GM04504 (cell line): ENCODE results near the gene CCDC85C.

ENCODE experiments used
- DNase-seq: peaks from one replicate; pipeline ENCODE4 v3.0.0-alpha.2; 2012; ENCODE audit warnings: low read depth

CCDC85C gene

DNA sequence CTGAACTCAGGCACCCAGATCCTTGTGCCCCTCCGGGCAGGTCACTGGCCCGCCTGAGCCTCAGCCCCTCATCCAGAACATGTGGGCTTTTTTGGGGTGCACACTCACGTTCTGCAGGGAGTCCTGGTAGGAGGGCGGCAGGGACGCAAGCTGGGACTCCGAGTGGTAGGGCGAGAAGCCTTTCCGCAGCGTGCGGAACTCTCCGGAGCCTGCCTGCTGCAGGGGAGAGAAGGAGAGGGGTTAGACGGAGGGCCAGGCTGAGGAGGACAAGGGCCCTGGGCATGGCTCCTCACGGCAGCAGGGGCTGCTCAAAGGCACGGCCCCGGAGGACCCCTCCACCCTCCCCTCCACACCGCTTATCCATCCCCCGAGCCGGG, 82.0 kb downstream of the CCDC85C start:
- DNase-seq: no peak

DNA sequence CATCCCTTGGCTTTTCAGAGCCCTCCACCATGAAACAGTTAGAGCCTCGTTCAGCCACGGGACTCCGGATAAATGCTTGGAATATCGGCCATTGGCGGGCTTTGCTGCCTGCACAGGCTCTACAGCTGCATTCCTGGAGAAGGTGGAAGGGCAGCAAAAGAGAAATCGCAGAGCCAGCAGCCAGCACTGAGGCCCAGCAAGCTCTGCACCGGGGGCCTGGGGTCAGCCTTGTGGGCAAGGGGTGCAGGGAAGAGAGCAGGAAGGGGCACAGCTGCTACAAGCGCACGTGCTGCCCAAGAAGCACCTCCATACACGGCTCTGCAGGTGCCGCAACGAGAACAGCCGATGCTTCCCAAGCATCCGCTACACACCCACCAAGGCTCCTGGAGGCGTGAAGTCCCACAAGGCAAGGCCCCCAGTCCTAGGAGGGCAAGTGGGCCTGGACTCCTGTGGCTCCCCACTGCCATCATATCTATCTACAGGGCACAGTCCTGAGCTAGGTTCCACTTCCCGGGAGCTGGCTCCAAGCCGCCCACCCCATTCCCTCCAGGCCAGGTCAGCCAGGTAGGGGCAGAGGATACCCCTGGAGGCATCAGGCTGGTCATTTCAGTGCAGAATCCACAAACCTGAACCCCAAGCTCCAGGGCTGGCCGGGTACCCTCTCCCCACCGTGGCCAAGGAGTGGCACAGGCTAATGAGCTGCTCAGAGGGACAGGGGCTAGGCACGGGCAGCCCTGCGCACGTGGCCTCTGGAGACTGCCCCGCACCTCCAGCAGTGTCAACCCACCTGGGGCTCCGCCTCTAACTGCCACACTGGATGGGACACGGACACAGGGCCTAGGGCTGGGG, 82.6 kb downstream of the CCDC85C start:
- no peak for DNase-seq

DNA sequence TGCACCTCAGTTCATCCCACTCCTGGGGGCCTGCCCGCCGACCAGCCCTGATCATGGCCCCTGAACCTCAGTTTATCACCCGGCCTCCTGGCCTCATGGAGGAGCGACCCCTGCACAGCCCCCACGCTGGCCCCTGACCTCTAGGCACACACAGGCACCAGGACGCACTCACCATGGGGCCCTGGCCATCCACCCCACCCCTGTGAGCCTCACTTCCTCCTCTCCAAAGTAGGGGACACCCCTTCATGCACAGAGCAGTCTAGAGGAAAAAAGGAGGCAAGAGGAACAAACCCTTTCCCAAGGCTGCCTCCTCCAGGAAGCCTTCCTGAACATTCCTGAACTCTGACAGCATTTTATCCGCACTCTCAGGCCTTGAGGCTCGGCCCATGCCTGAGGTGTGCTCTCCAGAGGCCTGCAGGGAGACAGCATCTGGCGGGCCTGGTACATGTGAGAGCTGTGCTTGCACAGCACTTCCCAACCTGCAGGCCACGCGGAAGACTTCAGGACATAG, 83.4 kb downstream of the CCDC85C start:
- DNase-seq: no peak

DNA sequence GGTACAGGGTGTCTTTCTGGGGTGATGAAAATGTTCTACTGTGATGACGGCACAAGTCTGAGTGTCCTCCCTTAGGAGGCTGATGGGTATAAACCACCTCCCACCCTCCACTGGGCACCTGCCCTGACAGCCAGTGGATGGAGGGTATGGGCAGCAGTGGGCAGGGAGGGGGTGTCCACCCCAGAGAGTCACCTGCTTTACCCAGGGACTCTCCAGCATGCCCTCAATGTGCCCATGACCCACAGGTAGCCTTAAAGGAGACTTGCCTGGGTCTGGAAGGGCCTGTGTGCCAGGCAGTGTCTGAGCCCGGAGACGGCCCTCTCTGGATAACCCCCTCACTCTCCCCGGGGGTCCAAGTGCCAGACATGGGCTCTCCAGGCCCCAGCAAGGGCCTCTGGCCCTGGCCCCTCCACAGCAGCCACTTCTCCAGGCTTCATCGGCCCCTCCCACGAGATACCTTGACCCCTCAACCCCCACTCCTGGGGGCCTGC, 84.0 kb downstream of the CCDC85C start:
- DNase-seq: no peak

DNA sequence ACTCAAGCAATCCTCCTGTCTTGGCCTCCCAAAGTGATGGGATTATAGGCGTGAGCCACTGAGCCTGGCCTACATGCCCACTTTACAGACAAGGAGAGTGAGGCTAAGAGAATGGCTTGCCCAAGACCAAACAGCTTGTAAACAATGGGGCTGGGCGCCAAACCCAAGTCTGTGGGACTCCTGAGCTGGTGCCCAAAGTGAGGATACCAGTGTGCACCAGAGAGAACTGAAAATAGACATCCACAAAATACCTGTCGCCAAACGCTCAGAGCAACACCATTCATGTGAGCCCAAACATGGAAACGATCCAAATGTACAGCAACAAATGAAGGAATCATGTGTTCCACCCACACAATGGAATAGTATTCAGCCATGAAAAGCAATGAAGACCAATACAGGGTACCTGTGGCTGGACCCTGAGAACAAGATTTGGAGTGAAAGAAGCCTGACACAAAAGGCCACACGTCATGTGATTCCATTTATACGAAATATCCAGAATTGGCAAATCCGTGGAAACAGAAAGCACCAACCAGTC, 84.6 kb downstream of the CCDC85C start:
- DNase-seq: no peak

DNA sequence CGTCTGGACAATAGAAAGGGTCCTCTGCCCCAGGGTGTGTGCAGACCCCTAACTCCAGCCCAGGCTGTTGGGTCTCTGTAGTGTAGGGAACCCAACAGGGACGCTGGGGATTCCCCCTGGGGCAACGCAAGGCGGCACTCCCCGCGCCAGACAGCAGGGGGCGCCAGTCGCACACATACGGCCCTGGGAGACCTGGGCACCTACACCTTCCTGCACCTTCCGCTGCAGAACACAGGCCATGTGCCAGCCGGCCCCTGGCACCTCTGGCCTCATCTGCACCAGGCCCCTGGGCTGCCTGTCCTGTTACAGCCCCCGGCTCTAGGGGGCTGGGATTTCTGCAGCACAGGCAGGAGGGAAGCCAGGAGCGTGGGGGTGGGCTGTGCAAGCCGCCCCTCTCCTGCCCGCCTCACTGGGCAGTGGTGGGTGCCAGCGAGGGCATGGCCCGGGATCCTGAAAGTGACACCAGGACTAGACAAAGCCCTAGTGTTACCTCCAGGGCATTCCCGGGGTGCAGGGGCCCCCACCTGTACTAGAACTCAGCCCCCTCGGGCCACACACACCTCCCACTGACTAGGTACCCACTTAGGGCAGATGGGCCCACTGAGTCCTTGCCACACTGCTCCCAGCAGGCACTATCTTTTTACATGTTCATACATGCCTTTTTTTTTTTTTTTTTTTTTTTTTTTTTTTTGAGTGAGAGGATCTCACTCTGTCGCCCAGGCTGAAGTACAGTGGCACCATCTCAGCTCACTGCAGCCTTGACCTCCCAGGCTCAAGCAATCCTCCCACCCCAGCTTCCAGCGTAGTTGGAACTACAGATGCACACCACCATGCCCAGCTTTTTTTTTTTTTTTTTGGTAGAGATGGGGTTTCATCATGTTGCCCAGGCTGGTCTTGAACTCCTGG, 85.3 kb downstream of the CCDC85C start:
- DNase-seq: peak; percentile 16

DNA sequence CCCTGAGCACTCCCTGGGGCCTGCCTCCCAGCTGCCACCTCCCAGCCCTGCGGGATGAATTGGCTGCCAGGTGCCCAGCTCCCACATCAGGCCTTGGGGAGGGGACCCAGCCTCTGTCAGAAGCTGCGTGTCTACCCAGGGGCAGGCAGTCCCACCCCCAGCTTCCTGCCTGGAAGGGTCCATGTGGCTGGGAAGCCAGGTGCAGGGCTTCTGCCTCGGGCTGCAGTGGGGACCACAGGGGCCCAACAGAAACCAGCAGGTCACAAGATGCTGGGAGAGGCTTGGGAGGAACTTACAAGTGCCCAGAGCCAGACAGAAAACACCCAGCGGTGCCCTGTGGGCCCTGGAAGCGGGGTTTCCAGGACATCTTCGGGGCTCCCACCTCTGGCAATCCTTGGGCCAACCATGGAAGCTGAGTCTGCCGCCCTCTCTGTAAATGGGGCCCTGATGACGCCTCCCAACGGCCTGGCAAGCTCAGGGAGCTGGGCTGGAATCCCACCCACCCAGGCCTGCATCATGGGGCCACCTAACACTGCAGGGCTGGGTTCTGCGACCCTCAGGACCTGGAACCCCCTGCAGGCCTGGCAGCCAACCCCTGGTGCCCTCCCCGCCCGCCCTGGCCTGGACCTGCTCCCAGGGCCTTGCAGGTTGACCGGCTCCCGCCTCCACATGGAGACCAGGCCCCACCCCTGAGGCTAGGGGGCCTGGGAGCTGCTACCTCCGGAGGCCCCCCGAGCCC, 86.2 kb downstream of the CCDC85C start:
- DNase-seq: no peak

DNA sequence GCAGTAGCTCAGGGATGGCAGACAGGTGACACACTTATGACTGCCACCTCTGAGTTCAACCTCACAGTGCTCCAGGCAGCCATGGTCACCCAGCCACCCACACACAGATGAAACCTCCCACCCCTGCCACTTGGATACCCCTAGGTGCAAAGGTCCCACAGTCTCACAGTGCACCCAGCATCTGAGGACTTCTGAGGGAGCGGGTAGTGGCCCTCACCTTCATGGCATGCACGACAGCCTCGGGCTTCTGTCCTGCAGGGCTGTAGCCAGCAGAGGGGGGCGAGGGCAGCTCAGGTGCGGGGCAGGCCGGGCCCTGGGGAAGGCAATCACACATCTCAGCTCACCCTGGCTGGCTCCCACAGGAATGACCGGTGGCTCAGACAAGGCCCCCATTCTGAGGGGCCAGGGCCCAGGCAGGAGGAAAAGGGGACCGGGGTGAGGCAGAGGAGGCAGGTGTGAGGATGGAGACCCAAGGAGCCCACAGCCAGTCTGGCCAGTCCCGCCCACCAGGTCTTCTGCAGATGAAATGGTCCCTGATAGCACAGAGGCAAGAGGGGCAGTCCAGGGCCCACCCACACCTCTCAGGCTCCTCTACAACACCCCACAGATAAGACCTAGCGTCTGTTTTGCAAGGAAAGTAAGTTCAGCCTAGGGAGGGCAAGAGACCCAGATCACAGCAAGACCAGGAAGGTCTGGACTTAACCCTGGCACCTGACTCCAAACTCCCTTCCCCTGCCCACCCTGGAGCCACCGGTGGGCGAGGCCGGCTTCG, 87.0 kb downstream of the CCDC85C start:
- no peak for DNase-seq

DNA sequence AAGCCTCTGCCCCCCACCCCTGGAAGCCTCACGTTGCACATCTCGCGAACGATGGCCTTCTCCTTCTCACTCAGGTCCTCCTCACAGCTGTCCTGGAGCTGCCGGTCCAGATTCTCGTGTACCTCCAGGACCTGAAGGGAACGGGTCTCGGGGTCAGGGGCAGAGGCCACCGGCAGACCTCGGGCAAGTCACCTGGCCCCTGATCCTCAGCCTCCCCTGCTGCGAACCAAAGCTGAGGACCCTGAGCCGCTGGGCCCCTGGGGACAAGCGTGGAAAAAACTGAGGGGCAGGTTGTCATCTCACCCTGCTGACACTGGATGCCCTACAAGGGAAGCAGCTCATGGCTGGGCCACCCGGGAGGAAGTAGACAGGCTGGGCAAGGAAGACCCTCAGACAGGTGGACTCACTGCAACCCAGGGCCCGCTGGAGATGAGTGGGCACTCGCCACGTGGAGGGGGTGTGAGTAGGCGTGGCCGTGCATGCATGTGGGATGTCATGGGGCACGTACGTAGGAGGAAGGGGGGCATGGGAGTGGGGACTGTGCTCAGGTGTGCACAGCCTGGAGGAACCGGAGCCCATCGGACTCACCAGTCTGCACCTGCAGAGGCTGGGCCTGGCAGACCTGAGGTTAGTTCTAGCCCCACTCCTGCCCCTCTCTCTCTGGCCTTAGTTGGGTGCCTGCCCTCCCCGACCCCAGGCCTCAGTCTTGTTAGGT, 87.7 kb downstream of the CCDC85C start:
- no peak for DNase-seq

DNA sequence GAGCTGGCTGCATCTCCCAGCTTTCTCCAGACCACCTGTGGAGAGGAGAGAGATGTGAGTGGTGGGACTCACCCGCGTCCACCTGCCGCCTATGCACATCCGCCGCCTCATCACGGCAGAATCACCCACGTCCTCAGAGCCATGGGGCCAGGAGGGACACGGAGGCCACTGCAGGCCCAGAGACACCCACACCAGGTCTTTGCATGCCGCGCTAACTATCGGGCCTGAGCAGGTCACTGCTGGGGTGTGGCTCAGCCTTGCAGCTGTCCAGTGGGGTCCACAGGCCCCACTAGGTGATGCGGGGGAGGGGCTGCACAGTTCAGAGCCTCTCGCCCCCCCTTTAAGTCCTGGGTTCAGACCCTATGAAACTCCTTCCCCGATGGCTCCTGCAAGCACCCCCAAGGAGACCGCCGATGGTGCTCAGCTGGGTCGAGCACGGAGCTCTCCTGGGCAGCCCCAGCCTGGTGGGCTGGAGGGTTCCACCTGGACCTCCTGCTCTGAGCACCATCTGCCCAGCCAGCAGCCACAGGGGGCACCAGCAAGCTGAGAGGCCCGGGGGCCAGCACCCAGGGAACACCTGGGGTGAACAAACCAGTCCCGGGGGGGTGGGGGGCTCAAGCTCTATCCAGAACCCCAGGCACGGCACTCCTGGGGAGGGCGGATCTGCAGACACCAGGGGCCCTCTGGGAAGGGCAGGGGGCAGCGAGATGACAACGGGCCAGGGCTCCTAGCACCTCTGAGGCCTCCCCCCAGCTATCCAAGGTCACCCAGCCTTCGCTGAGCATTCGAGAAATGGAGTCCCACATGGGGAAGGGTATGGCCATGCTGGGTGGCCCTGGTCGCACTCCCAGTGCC, 88.5 kb downstream of the CCDC85C start:
- no peak for DNase-seq

DNA sequence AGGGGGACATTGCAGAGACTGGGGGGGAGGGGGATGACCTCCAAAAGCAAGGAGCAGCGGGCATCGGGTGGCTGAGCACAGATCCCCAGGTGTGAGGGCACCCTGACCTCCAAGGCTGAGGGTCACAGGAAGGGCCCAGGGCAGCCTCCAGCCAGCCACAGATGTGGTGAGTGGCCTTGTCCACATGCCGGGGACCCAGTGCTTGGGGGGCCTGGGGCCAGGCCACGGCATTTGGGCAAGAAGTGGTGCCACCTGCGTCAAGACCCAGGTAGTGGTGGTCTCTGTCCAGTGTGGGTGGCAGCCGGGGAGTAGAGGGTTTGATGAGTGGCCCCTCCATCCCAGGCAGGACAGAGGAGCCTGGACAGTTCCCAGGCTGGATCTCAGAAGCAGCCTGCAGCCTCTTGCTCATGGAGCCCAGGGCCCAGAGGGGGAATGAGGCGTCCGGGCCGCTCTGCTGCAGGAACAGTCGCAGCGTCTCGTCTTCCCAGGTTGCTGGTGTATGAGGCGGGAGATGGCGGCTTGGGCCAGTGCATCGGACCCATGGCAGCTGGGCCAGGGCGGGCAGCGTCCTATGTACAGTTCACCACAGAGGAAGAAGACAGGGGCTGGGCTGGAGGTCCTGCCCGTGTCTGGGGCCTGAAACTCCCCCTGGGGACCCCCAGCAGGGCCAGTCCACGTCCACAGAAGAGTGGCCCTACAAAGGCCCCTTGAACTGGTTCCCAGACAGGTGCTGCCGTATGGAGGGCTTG, 89.3 kb downstream of the CCDC85C start:
- DNase-seq: no peak

DNA sequence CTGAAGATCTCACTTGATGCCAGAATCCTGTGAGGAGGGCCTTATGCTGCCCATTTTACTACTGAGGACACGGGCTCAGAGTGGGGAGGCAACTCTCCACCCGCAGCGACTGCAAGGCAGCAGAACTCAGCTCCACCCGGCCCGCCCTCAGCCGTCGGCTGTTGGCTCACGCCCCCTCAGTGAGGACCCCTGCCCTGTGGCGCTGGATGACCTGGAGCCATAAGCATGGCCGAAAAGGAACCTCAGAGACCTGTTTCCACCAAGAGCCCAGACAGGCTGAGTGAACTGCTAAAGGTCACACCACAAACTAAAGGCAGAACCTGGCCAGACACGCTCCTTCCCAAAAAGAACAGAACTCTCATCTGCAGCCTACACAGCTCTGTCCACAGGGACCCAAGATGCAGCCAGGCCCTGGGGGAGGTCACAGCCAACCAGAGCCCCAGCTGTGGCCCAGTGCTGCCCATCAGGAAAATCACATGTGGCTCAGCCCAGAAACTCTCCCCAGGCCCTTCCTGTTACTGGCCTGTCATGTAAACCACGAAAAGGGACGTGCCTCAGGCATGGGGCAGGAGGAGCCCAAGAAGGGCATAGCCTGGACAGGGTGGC, 90.0 kb downstream of the CCDC85C start:
- DNase-seq: no peak

DNA sequence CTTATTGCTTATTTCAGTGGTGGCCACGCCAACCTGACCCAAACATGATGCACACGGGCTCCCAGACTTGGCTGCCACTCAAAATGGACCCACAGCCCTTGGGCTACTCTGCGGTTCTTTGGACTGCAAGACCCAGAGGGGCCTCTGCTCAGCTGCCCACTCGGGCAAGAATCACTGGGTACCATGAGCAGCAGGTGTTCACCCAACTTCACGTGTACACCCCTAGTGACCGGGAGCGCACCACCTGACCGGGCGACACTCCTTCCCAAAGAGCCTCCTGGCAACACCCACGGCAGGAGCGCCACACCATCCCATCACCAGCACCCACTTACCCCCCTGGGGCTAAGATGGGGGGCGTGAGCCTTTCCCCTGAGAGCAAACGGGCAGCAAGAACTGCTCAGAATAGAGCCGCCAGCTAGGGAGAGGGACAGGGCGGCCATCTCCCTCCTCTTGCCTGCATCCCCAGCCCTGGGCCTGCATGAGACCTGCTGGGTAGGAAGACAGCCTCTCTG, 90.8 kb downstream of the CCDC85C start:
- no peak for DNase-seq

DNA sequence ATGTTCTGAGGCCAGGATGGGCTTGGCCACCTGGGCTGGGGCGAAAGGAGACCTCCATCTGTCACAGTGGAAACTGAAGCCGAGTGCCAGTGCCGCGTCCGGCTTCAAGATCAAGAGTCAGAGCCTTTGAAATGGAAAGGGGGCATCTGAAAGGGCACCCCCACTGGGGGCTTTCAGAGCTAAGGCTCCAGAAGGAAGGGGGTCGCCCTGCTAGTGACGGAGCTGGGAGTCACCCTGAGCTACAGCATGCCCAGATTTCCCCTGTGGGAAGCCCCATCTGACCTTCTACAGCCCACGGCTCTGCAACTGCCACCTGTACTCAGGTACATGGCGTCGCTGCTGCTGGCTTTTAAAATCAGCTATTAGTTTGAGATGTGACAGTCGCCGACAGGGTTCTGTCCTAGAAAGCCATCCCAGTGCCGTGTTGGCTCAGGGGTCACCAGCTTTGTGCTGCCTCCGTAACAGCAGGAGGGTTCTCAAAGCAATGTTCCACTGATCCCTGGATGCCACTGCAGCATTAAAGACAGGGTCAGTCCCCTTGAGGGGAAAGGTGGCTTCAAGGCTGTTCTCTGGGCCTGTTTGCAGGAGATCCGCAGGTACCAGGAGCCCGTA, 91.3 kb downstream of the CCDC85C start:
- no peak for DNase-seq

DNA sequence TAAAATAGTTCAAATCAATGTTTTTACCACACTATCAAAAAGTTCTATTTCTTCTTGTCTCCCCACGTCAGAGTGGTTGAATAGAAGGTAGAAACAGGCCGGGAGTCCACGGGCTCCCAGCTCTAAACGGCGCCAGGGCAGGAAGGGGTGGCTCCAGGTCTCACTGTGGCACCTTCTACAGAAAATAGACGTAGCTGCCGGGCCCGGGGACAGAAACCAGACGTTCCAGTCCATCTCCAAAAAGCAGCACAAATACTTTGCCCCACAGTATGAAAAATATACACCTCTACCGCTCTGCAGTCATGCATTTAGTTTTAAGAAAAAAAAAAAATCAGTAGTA, 91.9 kb downstream of the CCDC85C start:
- DNase-seq: no peak

DNA sequence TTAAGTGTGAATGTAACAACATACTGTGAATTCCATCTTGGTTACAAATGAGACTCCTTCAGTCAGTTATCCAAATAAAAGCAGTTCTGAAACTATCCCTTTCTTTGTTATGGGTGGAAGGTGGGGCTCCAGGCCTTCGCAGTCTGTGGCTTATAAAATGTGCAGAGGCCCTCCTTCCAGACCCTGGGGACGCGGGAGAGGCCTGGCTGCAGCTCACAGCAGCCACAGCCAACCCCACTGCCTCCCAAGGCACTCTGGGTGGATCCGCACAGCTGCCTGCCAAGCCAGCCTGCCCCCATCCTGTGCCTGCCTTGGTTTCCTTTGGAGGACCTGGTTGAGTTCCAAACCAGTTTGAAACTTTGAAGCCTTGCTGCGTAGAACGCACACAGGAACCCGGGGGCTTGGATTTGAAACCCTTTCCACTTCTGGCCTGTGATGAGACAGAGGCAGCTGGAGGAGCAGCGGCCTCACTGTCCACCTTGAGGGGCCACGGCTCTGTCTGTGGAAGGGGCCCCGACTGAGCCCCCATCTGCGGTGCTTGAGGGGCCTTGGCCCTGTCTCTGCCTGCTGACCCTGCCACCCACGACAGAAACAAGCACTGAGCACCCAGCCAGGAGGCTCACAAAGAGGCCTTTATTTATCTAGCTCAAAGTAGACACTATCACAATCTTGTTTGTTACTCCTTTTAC, 92.4 kb downstream of the CCDC85C start:
- DNase-seq: no peak

DNA sequence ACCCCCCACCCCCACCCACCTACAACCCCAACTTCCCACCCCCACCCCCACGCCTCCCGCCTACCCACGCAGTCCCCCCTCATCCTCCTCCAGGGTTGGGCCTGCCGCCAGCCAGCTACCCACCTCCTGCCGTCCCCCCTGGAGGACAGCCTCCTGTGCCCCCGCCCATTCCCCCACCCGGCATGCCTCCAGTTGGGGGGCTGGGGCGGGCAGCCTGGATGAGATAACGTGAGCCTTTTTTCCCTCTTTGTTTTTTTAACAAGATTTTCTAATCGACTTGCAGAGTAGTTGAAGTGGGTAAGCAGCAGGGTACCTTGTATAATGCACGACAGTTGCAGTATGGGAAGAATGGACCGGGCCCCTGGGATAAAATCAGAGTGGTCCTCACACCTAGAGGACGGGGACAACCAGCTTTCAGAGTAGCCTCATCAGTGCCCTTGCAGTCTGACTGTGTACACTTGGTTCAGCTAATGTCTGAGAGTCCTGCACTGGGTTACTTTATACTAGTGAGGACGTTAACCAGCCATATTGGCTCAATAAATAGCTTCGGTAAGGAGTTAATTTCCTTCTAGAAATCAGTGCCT, 93.4 kb downstream of the CCDC85C start:
- DNase-seq: no peak
